HAP-1 (cell line): ENCODE data around the gene MYO15A.
"Not testable (repeated sequence)": the region's sequence is repeated elsewhere in the genome, so short reads cannot be mapped to it uniquely, and the experiment has no call there.

Experiments used
- DNase-seq, 2 experiments: peaks; one replicate each; pipeline ENCODE4 v3.0.0-alpha.2; 2016 to 2020; ENCODE audit warnings: low spot score in 2 of 2
- H3K27me3 ChIP-seq: fragments of 250-450 bp; sonication (Bioruptor Pico); 2 replicates; pipeline ENCODE4 v1.5.1; 2020; ENCODE audit warnings: low read depth, mild to moderate bottlenecking, moderate library complexity
- H3K36me3 ChIP-seq: fragments of 250-450 bp; sonication (Bioruptor Pico); replicated peaks from 2 replicates; pipeline ENCODE4 v1.5.1; 2020; ENCODE audit warnings: mild to moderate bottlenecking
- H3K4me1 ChIP-seq: fragments of 250-450 bp; sonication (Bioruptor Pico); 2 replicates; pipeline ENCODE4 v1.5.1; 2020; ENCODE audit warnings: mild to moderate bottlenecking
- H3K4me3 ChIP-seq: fragments of 250-450 bp; sonication (Bioruptor Pico); 2 replicates; pipeline ENCODE4 v1.5.1; 2020; ENCODE audit warnings: mild to moderate bottlenecking, moderate library complexity
- H3K9me3 ChIP-seq: fragments of 250-450 bp; sonication (Bioruptor Pico); 2 replicates; pipeline ENCODE4 v1.5.1; 2020; ENCODE audit warnings: mild to moderate bottlenecking, moderate library complexity
- in situ Hi-C: fragments of 300-500 bp; cut with MboI; formaldehyde crosslinking; loops from 3 replicates; pipeline ENCODE4 v1.14.3; 2020; ENCODE audit warnings: low sequenced_read_pairs, inconsistent platforms, mixed read lengths

MYO15A gene

DNA sequence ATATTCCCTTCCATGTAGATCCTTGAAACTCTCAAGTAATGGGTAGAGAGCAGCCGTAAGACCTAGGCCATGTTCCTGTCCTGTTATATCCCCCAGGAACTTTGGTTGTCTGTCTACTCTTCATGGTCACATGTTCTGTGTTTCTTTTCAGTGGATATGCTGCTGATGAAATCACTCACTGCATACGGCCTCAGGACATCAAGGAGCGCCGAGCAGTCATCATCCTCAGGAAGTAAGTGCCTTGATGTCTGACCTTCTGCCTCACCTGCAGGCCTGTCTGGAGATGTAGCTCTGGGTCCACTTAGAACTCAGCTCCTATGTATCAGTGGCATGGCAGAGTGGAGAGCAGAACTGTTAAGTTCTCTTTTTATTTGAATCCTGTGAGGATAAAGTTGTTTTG lies 86.2 kb downstream of the MYO15A start:
- Histone ChIP-seq H3K9me3 (no peaks in the 10 kb centered on the region), H3K36me3 (peaks cover 64% of the 10 kb centered on the region), H3K4me1 (no peaks in the 10 kb centered on the region), H3K27me3 (no peaks in the 10 kb centered on the region), H3K4me3 (no peak overlapping the region)
- no peak for DNase-seq
- in situ Hi-C loops, result no loop called here

DNA sequence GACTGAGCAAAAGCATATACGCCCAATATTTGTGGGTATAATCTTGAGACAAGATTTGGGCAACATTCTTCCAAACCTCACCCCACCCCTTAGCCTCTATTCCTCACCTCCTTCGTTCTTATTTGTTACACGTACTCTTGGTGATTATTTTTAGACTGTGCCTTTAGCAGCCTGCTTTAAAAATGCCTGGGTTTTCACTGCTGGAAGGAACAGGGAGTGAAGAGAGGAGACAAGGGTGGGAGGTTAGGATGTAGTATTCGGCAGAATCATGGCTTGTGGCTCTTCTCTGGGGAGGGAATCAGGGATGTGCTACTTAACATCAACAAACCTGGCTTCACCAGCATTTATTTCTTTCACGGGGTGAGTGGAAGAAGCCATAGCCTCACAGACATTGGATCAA lies 86.7 kb downstream of the MYO15A start:
- in situ Hi-C loops, result no loop called here
- DNase-seq, result no peak
- peaks cover 61% of the 10 kb centered on the region for H3K36me3 ChIP-seq

DNA sequence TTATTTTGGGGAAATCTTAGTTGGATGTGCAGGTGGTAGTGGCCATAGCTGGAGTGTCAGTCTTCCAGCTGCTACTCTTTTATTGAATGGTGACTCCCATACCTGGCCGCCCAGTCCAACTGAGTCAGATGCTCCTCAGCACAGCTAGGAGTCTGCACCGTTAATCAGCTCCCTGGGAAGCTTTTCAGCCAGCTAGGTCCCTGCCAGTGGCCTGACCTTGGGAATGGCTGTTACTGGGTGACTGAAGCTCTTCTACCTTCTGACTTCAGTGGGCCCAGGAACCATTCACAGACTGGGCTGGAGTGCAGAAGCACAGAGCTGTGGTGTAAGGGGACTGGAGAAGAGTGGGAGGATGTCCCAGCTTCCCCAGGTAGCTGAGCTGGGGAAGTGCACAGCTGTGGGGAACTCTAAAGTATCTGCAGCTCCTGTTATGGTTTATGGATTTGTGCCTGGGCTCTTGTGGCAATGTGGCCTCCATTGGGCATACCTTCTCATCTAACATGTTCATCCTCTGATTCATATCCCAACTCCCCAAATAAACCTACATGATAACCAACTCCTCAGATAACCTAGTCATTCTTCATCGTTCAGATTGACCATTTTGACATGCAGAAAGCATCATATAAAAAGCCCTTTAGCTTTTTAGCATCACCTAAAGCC lies 89.1 kb downstream of the MYO15A start:
- Histone ChIP-seq H3K36me3 (peaks cover 56% of the 10 kb centered on the region), H3K9me3 (no peaks in the 10 kb centered on the region), H3K4me1 (no peaks in the 10 kb centered on the region), H3K4me3 (no peak overlapping the region), H3K27me3 (no peaks in the 10 kb centered on the region)
- in situ Hi-C loops, result no loop called here
- DNase-seq, result no peak

More for the DNA sequence above, 86.7 kb downstream of the MYO15A start:
- H3K27me3 ChIP-seq, result no peaks in the 10 kb centered on the region
- H3K4me1 ChIP-seq, result no peaks in the 10 kb centered on the region
- H3K9me3 ChIP-seq, result no peaks in the 10 kb centered on the region
- H3K4me3 ChIP-seq, result no peak overlapping the region

DNA sequence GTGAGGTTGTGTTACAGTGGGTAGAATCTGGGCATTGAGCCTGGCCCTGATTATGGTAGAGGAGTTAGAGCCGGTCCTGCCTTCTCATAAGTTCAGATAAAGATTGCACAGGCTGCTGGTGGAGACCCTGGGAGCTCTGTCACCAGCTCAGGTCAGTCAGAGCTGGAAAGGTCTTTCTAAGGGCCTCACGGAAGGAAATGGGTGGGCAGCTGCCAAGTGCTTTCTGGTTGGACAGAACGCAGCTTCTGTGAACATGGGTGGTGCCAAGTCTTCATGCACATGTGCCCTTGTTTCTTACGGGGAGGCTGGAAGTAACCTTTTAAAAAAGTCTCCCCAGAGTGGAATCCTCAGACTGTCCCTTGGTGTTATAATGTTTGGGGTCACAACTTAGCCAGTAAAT lies 90.0 kb downstream of the MYO15A start:
- Histone ChIP-seq H3K4me3 (no peak overlapping the region), H3K27me3 (no peaks in the 10 kb centered on the region), H3K4me1 (no peaks in the 10 kb centered on the region), H3K36me3 (peaks cover 61% of the 10 kb centered on the region), H3K9me3 (no peaks in the 10 kb centered on the region)
- in situ Hi-C loops, result no loop called here
- no peak for DNase-seq

DNA sequence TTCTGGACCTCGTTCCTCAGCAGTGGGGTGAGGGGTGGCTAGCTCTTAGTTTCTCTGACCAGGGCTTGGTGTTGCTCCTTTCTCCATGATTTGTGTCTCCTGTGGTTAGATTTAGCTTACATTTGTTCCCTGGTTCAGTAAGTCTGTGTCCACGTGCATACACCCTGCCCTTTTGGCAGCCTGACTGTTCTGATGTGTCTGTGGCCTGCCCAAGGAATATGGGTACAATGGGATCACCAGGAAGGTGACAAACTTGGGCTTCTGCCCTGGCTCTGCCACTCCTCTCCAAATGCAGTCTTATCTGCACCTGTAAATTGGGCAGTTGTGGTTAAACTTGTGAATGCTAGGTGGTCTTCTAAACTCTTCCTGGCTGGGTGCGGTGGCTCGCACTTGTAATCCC lies 92.6 kb downstream of the MYO15A start:
- Histone ChIP-seq H3K9me3 (no peaks in the 10 kb centered on the region), H3K36me3 (peaks cover 60% of the 10 kb centered on the region)

DNA sequence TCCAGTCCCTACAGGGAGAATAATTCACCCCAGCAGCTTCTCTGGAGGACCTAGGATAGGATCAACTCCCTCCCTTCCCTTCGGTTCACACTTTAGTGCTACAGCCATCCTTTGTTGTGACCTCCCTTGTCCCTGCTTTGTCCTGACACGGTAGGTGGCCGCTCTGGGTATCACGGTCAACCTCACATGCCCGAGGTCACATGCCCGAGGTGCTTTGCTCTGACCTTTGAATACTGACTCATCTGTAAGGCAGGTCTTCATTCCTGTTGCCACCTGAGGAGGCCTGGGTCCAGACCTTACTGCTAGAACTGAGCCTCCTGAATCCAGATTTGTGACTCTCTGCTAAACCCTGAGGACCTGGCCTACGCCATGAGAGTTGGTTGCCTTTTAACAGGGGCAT lies 94.8 kb downstream of the MYO15A start:
- DNase-seq, result no peak
- H3K36me3 ChIP-seq, result peaks cover 59% of the 10 kb centered on the region
- no peaks in the 10 kb centered on the region for H3K27me3 ChIP-seq
- in situ Hi-C loops, result no loop called here
- H3K9me3 ChIP-seq, result no peaks in the 10 kb centered on the region
- H3K4me3 ChIP-seq, result no peak overlapping the region
- H3K4me1 ChIP-seq, result no peaks in the 10 kb centered on the region

More for the DNA sequence above, 92.6 kb downstream of the MYO15A start:
- no peak for DNase-seq
- Histone ChIP-seq H3K27me3 (no peaks in the 10 kb centered on the region), H3K4me1 (no peaks in the 10 kb centered on the region), H3K4me3 (no peak overlapping the region)
- in situ Hi-C loops, result no loop called here

DNA sequence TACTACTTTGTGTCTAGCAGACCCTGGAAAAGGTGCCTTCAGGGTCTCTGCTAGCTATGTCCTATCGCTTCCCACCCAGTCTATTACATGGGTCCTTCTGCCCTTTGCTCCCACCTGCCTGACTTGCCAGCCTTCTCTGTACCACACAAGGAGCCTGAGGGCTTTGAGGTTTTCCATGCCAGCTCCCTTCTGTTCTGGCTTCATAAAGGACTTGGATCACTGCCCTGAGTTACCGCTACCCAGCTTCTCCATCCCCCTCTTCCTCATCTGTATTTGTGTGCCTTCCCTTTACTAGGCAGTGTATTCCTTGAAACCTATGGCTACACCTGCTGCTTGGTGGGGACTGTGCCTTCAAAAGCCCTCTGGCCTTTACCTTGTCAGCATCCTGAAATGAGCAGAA lies 97.3 kb downstream of the MYO15A start:
- no peaks in the 10 kb centered on the region for H3K4me1 ChIP-seq
- H3K9me3 ChIP-seq, result no peaks in the 10 kb centered on the region
- DNase-seq, result no peak
- in situ Hi-C loops, result no loop called here
- H3K4me3 ChIP-seq, result no peak overlapping the region
- no peaks in the 10 kb centered on the region for H3K27me3 ChIP-seq
- H3K36me3 ChIP-seq, result peaks cover 69% of the 10 kb centered on the region

DNA sequence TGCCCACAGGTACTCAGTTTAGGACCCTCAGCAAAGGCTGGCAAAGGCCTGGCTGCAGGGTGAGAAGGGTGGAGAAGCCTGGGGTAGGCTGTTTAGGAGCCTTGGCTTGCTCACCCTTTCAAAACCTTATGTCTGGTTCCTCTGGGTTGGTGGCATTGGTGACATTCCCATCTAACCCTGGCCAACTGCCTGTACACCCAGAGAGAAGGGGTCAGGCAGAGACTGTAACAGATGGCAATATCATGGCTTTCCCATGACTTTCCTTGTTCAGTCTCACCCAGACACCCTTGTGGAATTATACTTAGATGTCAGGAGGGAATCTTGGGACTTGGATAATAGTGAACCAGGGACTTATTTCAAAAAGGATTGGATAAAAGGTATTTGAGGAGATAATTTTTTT lies 98.4 kb downstream of the MYO15A start:
- Histone ChIP-seq H3K36me3 (peaks cover 68% of the 10 kb centered on the region), H3K9me3 (no peaks in the 10 kb centered on the region), H3K4me1 (no peaks in the 10 kb centered on the region), H3K27me3 (no peaks in the 10 kb centered on the region), H3K4me3 (no peak overlapping the region)
- no peak for DNase-seq
- in situ Hi-C loops, result no loop called here

DNA sequence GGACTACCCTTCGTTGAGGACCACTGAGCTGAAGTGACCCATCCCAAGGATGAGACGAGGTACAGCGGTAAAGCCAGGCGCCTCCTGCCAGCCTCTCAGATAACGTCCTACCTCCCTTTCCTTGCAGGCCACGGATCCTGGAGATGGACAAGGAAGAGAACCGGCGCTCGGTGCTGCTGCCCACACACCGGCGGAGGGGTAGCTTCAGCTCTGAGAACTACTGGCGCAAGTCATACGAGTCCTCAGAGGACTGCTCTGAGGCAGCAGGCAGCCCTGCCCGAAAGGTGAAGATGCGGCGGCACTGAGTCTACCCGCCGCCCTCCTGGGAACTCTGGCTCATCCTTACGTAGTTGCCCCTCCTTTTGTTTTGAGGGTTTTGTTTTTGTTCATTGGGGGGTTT lies 99.5 kb downstream of the MYO15A start:
- Histone ChIP-seq H3K9me3 (no peaks in the 10 kb centered on the region), H3K4me3 (no peak overlapping the region), H3K36me3 (peaks cover 67% of the 10 kb centered on the region), H3K4me1 (no peaks in the 10 kb centered on the region), H3K27me3 (no peaks in the 10 kb centered on the region)
- in situ Hi-C loops, result no loop called here
- DNase-seq, result no peak

DNA sequence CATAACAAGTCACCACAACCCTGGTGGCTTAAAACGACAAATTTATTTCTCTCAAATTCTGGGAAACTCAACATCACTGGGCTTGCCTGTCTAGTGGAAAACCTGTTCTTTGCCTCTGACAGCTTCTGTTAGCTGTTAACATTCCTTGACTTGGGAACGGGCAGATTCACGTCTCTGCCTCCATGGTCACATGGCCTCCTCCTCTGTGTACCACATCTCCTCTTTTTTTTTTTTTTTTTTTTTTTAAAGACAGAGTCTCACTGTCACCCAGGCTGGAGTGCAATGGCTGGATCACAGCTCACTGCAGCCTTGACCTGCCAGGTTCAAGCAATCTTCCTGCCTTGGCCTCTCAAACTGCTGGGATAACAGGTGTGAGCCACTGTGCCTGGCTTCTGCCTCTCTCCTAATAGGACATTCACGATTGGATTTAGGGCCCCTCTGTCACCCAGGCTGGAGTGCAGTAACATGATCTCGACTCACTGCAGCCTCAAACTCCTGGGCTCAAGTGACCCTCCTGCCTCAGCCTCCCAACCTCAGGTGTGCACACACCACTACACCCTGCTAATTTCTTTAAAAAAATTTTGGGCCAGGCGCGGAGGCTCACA lies 105.2 kb downstream of the MYO15A start:
- no peak overlapping the region for H3K4me3 ChIP-seq
- H3K36me3 ChIP-seq, result peaks cover 22% of the 10 kb centered on the region
- no peaks in the 10 kb centered on the region for H3K9me3 ChIP-seq
- H3K4me1 ChIP-seq, result no peaks in the 10 kb centered on the region
- in situ Hi-C loops, result no loop called here
- no peaks in the 10 kb centered on the region for H3K27me3 ChIP-seq
- DNase-seq, result no peak

DNA sequence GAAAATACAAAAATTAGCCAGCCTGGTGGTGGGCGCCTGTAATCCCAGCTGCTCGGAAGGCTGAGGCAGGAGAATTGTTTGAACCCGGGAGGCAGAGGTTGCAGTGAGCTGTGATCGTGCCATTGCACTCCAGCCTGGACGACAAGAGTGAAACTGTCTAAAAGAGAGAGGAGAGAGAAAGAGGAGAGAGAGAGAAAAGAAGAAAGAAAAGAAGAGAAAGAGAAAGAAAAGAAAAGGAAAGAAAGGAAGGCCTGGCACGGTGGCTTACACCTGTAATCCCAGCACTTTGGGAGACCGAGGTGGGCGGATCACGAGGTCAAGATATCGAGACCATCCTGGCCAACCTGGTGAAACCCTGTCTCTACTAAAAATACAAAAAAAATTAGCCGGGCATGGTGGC lies 108.3 kb downstream of the MYO15A start:
- H3K9me3 ChIP-seq, H3K4me1 ChIP-seq, H3K27me3 ChIP-seq, in situ Hi-C loops, H3K36me3 ChIP-seq, H3K4me3 ChIP-seq, DNase-seq: not testable (repeated sequence)

DNA sequence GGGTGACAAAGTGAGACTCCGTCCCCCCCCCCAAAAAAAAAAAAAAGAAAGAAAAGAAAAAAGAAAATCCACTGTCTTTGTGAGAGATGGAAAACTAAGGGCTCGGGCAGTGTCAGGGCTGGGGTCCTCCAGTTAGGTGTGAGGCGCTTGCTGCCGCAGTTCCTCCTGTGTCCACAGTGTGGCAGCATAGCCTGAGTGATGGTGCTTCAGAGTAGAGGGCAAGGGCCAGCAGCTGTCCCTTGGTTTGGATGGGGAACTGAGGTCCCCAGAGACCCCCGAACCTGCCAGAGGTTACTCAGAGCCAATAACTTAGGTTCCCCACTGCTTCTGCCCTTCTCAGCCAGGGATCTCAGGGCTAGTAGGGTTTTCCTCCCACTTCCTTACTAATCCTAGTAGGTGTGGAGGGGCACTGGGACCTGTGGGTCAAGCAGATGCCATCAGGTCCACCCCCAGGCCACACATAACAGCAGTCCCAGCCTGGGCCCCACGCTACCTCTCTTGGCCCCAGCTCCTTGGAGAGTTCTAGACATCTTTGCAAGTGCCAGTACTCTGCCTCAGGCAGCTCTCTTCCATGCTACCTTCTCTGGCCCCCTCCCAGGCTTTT lies 109.0 kb downstream of the MYO15A start:
- DNase-seq, result peak; percentile 73 to 87
- no peaks in the 10 kb centered on the region for H3K9me3 ChIP-seq
- in situ Hi-C loops, result no loop called here
- no peaks in the 10 kb centered on the region for H3K4me1 ChIP-seq
- H3K4me3 ChIP-seq, result no peak overlapping the region
- H3K27me3 ChIP-seq, result no peaks in the 10 kb centered on the region
- H3K36me3 ChIP-seq, result no peaks in the 10 kb centered on the region

DNA sequence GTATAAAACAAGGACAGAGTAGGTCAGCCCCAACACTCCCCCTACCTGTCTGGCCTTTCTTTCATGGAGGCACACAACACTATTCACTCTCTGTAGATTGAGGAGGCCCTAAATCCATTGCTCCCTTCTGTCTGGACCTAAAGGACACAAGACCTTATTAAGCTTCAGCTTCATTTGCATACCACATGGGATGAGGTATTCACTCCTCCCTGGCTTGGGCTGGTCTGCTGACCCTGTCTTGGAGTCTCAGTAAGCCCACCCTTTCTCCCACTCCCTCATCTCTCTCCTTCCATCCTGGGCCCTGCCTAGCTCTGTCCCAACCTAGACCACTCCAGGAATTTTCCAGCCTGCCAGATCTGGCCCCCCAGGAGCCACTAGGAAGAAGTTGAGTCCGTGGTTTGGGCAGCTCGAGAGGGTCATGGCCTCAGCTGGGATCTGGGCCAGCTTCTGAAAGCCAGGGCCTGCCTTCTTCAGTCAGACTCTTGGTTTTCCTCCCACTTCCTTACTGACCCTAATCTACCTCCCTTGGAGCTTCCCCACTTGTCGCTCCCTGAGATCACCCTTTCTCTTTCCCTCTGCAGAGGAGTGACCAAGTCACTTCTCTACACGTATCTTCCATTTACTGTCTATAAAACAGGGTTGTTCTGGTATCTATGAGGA lies 110.3 kb downstream of the MYO15A start:
- H3K9me3 ChIP-seq, result no peaks in the 10 kb centered on the region
- H3K27me3 ChIP-seq, result no peaks in the 10 kb centered on the region
- DNase-seq, result no peak
- in situ Hi-C loops, result no loop called here
- H3K4me1 ChIP-seq, result no peaks in the 10 kb centered on the region
- H3K36me3 ChIP-seq, result no peaks in the 10 kb centered on the region
- no peak overlapping the region for H3K4me3 ChIP-seq

DNA sequence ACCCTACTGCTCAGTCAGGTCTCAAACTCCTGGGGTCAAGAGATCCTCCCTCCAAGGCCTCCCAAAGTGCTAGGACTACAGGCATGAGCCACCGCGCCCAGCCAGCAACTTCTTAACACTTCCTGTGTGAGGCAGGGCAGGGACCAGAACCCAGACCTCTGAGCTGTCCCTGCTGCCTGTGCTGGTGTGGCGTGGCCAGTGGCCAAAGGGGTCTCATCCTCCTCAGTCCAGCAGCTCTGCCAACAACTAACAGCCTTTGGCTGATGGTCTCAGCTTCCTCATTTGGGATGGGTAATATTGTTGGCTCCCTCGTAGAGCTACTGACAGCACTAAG lies 115.5 kb downstream of the MYO15A start:
- Histone ChIP-seq H3K4me1 (peaks cover 13% of the 10 kb centered on the region), H3K27me3 (no peaks in the 10 kb centered on the region), H3K36me3 (no peaks in the 10 kb centered on the region), H3K9me3 (no peaks in the 10 kb centered on the region), H3K4me3 (no peak overlapping the region)
- in situ Hi-C loops, result no loop called here
- no peak for DNase-seq
